GM18505 (cell line): ENCODE results near the gene HOXA1.

Experiments used
- ATAC-seq: cut with Tn5 transposase; IDR thresholded peaks from one replicate; pipeline ENCODE4 v1.9.1; 2021; ENCODE audit not compliant: unreplicated experiment
- POLR2A ChIP-seq: IDR thresholded peaks from 4 replicates; pipeline ENCODE4 v1.6.1; 2011; ENCODE audit warnings: borderline replicate concordance; ENCODE audit not compliant: insufficient read depth, insufficient read length; ENCODE audit errors: extremely low read depth

The HOXA1 gene

DNA sequence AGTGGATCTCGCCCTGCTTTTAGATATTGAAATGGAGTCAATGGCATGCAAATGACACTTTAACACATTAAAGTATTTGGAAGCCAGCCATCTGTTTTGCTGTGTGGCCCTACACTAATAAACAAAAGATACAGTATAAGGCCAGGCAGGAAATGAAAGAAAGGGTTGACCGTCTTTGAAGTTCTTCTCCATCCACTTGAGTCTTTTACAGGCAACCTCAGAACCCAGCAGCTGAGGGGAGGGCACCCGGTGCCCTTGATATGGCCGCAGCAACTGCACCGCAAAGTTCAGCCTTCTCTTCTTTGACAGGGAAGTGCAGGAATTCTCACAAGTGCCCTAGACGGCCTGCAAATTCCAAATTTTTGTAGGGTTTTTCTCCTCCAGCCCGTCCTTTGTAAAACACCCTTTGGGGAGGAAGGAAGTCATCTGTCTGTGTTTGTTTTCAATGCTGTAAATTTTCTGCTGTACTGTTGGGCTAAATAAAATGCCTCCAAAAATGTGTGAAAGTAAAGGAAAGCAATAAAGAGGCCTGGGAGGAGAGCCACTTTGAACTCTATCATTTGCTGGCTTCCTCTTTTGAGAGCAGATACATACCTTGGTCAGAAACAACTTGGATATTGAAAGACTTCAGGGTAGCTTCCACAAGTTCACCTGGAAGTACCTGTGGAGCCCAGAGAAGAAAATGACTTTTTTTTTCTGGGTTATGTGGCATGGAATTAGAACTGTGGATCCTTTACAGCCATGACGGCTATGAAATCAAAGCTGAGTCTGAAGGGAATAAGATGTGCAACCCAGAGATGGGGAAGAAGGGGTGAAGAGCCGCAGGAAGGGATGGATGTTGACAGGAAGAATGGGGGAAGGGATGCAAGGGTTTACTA lies 3.6 kb downstream of the HOXA1 start:
- no peak for ATAC-seq
- TF ChIP-seq POLR2A, result no peak

DNA sequence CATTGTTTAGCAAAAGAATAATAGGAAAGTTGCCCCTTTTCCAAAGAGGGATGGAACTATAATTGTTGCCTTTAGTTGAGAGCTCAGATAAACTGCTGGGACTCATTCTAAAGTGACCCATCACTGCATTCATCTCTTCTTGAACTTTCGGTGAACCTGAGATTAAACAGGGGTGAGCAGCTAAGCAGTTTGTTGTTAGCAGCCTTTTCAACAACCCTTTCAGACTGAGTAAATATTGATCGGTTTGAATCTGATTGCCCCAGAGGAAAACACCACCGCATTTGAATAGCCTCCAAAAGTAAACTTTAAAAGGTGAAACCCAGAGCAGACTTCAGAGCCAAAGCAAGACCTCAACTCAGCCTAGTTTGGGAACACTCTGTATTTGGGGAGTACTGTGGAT lies 4.7 kb downstream of the HOXA1 start:
- no peak for TF ChIP-seq POLR2A
- ATAC-seq, result no peak

DNA sequence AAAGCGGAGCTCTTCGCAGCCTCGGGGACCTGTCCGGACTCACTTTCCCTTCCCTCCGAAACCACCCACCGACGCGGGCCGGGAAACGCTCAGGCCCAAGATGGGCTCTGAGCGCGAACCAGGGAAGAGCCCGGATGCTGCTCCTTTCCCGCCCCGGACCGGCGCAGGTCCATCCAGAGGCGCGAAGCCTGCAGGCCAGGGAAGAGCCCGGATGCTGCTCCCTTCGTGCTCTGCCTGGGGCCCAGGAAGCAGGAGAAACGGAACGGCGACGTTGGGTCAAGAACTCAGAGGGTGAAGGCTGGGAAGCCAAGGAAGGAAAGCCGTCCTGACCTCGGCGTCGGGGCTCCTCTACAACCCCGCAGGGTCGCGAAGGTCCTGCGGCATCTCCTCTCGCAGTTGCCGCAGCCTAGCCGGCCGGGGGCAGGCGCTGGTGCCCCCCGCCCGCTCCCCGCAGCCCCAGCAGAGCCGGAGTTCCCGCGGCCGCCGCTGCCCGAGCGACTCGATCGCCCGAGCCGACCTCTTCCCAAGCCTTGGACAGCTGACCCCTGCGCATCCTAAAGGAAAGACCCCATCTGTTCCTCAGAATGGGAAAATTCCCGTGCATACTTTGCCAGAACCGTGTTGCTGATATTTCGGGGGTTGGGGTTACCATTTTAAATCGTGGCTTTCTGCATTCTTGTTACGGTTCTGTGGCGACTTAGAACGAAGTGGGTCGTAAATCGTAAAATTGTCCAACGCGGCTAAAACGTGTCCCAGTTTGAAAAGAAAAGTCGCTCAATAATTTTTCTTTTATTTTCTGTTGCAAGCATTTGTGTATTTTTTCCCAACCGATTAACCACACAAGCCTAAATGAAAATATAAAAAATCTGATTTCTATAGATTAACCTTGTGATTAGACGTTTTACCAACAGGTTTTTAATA lies 7.5 kb downstream of the HOXA1 start:
- ATAC-seq, result no peak
- no peak for TF ChIP-seq POLR2A

DNA sequence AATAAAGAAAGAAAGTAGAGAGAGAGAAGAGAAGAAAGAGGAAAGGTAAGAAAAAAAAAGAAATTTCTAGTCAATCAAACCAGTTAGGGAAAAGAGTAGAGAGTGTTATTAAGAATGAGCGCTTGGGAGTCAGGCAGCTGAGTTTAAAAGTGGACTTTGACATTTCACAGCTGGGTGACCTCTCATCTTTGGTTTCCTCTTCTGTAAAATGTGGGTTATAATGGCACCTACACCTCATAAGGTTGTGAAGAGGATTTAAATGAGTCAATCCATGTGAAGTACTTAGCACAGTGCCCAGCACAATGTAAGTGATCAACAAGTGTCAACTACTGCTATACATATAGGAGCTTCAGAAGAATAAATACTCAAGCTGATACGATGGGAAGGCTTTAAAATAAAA lies 12.2 kb downstream of the HOXA1 start:
- no peak for ATAC-seq
- TF ChIP-seq POLR2A, result no peak

DNA sequence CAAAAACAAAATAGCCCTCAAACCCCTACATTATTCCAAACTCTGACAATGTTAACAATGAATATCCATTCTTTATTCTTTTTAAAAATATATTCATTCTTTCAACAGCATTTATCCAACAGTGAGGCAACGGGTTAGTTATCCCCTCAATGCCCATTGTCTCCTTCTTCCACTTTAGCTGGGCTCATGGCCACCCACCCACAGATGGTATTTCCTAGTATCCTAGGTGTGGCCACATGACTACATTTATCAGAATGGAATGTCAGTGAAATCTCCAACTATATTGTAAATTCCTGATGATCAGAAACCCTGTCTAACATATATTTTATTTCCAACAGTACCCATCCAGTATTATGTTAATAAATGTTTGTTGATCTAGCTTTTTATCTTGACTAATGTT lies 13.6 kb downstream of the HOXA1 start:
- no peak for ATAC-seq
- no peak for TF ChIP-seq POLR2A

DNA sequence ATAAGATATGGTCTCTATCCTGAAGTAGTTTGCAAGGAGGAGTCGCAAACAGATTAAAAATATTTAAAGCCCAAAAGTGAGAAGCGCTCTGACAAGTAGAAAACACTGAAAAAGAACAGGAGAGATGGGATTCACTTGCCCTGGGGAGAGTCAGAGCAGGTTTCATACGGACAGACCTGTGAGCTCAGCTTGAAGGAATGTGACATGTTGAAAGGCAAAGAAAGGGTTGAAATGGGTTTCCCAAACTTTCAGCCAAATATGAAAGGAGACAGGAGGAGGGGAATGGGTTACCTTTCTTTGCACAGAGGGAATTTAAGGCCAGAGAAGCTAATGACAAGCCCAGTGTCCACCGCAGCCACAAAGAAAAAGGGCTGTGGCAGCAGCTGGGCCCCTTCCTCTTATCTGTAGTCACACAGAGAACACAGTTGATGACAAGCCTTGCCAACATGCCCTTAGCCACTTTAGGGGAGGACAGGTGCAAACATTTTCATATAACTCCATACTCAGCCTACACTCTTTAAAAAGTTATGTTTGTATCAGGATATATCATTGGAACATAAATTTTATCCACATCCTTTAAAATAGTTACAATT lies 14.9 kb downstream of the HOXA1 start:
- TF ChIP-seq POLR2A, result no peak
- no peak for ATAC-seq

DNA sequence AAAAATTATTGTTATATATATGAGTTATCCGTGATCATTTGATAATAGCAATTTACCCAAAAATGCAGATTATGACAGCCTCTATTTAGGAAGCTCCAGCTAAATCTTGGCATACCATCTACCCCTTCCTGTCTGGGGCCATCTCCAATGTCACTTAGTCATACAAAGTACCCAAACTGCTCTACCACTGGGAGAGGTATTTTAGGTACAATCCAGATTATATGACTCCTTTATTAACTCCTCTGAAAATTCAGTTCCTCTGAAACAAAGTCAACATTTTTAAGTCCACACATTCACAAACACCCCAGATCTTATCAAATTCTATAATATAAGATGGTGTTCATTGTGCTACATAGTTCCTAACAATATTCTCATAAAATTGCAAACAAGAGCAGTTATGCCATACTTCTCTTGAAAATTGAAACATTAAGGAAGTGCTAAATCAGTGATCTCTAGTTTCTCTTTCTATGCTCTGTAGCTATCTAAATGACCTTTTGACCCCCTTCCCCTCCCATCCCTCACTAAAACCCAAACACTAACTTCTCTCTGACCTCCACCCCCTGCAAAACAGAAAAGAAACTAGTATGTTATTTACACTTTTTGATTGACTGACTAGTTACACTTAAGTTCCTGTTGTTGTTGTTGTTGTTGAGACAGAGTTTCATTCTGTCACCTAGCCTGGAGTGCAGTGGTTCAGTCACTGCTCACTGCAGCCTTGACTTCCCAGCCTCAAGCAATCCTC lies 16.4 kb downstream of the HOXA1 start:
- no peak for TF ChIP-seq POLR2A
- no peak for ATAC-seq

DNA sequence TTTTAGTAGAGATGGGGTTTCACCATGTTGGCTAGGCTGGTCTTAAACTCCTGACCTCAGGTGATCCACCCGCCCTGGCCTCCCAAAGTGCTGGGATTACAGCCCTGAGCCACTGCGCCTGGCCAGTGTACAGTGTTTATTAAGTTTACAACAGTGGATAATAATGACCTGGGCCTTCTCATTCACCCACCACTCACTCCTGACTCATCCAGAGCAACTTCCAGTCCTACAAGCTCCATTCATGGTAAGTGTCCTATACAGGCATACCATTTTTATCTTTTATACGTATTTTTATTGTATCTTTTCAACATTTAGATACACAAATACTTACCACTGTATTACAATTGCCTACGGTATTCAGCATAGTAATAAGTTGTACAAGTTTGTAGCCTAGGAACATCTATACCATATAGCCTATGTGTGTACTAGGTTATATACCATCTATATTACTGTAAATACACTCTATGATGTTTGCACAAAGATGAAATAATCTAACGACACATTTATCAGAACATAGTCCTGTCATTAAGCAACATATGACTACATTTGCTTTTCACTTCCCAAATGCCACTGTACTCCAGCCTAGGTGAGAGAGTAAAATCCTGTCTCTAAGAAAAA lies 17.1 kb downstream of the HOXA1 start:
- no peak for ATAC-seq
- no peak for TF ChIP-seq POLR2A

DNA sequence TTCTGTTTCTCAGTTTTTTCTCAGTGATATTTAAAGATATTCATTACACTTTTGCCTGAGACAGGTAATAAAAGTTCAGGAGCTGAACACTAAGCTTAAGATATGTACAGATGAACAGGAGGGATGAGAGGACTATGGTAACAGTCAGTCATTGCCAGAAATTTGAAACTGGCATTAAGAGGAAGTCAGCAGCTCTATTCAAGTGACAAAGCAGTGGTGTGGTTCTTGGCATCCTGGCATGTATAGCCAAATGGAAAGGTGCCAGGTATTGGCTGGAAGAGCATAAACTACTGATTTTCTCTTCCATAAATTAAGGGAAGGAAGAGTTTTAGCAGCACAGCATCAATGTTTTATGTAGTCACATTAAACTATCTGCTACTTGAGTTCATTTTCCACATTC lies 22.7 kb downstream of the HOXA1 start:
- TF ChIP-seq POLR2A, result no peak
- no peak for ATAC-seq

DNA sequence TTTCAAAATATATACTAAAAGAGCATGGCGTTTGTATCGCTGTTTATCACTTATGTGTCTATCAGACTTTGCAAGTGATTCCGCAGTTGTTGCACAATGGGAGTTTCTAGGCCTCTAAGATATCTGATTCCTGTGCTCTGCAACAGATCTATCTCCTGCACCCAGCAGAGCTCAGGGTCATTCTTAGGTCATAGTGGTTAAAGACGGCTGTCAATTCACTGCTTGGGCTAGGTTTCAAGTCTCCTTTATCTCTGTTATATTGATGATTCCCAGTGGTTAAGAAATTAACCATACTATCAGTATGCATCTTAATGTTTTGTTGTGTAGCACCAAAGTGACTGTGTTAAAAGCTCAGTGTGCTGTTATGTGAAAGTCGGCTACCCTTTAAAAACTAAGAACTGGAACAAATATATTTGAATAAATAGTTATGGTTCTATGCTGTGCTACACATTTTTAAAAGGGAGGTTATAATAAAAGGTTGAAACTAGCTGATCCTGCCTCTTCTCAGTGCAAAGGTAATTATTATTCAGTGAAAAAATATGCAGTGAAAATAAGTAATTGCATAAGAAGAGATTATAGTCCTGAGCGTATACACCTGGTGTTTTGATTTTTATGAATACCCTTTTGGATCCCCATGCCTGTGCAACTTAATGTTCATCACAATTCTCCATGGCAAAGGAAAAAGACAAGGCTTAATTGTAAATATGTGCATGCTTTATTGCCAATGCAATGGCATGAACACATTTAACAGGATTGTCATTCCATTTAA lies 24.0 kb downstream of the HOXA1 start:
- no peak for ATAC-seq
- no peak for TF ChIP-seq POLR2A

DNA sequence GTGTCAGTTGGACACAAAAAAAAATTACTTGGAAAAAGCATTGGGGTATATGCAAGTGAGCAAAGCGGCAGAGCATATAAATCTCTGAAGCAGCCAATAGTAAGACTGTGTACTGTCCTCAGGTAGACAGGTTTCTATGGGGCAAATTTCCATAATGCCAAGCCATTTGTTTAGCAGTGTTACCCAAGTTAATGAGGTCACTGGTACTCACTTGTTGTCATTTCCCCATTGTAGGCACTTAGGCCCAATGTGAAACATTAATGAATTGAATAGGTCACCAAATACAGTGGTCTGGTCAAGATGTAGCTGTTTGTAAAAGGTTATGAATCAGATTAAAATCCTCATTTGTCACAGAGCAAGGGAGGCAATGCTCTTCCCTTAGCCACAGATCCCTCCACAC lies 27.5 kb downstream of the HOXA1 start:
- ATAC-seq, result no peak
- no peak for TF ChIP-seq POLR2A

DNA sequence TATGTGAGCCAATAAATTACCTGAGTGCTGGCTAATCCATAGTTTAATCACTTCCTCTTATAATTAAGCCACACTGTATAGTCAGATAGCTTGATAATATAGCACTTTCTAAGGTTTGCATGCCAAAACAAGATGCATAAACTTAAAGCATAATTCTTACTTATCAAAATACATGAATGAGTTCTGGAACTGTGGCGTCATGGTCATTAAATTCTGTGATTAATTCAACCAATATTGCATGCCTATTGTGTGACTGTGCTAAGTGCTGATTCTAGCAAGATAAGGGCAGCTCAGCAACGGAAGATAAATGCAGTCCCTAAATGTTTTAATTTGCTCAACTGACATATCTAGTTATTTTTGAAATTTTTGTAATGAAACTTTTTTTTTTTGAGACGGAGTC lies 29.7 kb downstream of the HOXA1 start:
- TF ChIP-seq POLR2A, result no peak

More for the DNA sequence above, 29.7 kb downstream of the HOXA1 start:
- no peak for ATAC-seq
